ENCODE measurements around the gene PLA2G12B.
"Not testable (repeated sequence)": the region's sequence is repeated elsewhere in the genome, so short reads cannot be mapped to it uniquely, and the experiment has no call there.

Gene PLA2G12B

DNA sequence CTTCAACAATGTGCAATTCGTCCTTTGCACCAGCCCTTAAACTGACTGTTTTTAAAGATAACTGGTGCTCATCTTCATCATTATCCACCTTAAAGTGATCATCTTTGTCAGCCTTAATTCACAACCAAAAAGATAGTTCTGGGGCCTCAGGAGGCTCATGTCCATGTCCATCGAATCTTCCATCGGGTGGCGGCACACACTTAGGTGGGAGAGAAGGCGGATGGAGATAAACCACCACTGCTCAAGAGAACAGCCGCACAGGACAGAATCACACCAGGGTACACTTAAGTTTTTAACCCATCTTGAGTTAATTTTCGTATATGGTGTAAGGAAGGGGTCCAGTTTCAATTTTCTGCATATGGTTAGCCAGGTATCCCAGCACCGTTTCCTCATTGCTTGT, 36.3 kb downstream of the PLA2G12B start:
- no peak overlapping the region for H3K4me3 ChIP-seq (ENCODE audit: low read depth, low read length)
- TF ChIP-seq, protein P1, sequence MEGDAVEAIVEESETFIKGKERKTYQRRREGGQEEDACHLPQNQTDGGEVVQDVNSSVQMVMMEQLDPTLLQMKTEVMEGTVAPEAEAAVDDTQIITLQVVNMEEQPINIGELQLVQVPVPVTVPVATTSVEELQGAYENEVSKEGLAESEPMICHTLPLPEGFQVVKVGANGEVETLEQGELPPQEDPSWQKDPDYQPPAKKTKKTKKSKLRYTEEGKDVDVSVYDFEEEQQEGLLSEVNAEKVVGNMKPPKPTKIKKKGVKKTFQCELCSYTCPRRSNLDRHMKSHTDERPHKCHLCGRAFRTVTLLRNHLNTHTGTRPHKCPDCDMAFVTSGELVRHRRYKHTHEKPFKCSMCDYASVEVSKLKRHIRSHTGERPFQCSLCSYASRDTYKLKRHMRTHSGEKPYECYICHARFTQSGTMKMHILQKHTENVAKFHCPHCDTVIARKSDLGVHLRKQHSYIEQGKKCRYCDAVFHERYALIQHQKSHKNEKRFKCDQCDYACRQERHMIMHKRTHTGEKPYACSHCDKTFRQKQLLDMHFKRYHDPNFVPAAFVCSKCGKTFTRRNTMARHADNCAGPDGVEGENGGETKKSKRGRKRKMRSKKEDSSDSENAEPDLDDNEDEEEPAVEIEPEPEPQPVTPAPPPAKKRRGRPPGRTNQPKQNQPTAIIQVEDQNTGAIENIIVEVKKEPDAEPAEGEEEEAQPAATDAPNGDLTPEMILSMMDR (IDR thresholded peaks at IDR 0.05; ENCODE audit: low read depth, low read length) = no peak

DNA sequence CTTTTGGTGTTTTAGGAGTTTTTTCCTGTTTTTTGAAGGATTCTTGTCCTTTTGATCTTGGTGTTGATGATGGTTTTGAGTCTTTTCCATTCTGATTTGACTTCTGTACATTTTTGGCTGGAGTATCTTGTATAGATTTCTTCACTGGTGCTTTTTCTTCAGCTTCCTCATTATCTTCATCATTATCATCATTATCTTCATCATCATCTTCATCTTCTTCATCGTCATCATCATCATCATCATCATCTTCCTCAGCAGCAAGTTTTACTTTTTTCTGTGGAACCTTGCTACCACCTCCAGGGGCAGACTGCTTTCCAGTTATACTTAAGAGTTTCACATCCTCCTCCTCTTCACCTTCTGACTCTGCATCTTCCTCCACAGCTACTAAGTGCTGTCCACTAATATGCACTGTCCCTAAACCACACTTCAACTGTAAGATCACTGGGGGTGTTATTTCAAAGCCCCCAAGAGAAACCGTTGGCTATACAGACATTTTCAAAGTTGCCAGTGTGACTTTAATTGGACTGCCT, 36.7 kb downstream of the PLA2G12B start:
- not testable (repeated sequence) for H3K4me3 ChIP-seq (ENCODE audit: low read depth, low read length)

DNA sequence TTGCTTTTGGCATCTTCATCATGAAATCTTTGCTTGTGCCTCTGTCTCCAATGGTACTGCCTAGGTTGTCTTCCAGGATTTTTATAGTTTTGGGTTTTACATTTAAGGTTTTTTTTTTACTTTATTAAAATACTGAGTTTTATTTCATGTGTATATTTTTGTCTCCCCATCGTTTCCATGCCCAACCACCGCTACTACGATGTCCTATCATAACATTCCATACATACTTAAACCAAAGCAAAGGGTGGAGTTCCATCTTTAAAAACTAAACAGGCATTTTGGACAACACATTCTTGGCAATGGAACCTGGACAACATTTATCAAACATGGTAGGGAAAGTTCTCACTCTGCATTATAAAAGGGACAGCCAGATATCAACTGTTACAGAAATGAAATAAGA, 37.4 kb downstream of the PLA2G12B start:
- not testable (repeated sequence) for H3K4me3 ChIP-seq (ENCODE audit: low read depth, low read length)

DNA sequence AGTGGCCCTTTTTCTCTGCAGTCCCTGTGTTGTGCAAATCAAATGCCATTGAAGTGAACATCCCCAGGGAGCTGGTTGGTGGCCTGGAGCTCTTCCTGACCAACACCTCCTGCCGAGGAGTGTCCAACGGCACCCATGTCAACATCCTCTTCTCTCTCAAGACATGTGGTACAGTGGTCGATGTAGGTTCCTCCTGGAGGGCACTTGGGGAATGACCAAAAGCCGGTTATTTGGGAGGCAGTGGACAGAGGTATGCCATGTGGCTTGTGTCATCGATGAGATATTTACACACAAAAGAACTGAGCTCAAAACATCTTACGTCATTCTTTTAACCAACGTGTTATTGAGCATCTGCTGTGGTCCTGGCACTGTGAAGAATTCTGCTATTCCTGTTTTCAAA, 41.3 kb downstream of the PLA2G12B start:
- H3K4me3 ChIP-seq (ENCODE audit: low read depth, low read length) = no peak overlapping the region
- TF ChIP-seq, protein P1 (IDR thresholded peaks at IDR 0.05; ENCODE audit: low read depth, low read length) = no peak

DNA sequence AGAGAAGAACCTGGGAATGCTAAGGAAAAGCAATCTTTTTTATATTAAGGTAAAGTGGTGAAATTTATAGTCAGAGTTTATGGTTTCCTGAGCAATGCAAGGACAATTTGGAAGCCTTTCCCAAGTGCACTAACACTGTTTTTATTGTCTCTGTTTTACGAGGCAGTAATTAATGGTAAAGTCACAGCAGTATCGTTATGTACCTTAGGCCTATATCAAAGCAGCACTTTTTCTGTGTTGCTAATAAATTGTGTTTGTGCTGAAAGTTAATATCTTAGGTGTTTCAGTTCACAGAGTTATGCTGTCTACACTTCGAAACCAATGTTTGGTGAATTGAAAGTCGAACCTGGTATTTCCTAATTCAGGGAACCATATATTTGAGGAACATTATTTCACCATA, 41.9 kb downstream of the PLA2G12B start:
- TF ChIP-seq, protein P1 (IDR thresholded peaks at IDR 0.05; ENCODE audit: low read depth, low read length) = no peak
- H3K4me3 ChIP-seq (ENCODE audit: low read depth, low read length) = no peak overlapping the region

DNA sequence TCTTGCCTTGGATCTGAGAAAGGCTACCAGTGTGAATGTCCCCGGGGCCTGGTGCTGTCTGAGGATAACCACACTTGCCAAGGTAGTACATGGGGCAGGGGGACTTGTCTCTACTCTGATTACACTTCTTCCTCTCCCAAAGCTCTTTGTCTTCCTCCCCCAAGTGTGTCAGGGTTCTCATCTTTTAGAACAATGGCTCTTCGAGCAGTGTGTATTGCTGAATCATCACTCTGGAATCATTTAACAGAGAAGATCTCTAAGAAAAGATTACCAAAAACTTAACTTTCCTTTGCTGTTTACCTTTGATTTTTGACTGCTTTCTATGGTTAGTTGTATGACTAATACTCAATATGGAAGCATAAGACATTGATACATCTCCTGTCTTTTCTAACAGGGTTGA, 42.8 kb downstream of the PLA2G12B start:
- no peak overlapping the region for H3K4me3 ChIP-seq (ENCODE audit: low read depth, low read length)
- TF ChIP-seq, protein P1 (IDR thresholded peaks at IDR 0.05; ENCODE audit: low read depth, low read length) = no peak

DNA sequence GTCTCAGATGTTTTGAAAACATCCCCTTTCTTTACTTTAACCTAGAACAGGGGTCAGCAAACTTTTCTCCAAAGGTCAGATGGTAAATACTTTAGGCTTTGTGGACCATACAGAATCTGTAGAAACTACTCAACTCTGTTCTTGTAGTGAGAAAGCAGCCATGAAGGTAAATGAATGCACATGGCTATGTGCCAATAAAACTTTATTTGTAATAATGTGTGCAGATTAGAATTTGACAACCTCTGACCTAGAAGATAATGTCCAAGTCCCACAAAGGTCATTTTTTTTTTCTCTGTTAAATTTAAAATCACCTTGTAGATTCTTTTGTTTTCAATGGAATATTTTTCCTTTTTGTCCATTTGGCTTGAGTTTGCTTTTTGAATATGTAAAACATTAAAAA, 43.9 kb downstream of the PLA2G12B start:
- TF ChIP-seq, protein P1 (IDR thresholded peaks at IDR 0.05; ENCODE audit: low read depth, low read length) = no peak
- no peak overlapping the region for H3K4me3 ChIP-seq (ENCODE audit: low read depth, low read length)

DNA sequence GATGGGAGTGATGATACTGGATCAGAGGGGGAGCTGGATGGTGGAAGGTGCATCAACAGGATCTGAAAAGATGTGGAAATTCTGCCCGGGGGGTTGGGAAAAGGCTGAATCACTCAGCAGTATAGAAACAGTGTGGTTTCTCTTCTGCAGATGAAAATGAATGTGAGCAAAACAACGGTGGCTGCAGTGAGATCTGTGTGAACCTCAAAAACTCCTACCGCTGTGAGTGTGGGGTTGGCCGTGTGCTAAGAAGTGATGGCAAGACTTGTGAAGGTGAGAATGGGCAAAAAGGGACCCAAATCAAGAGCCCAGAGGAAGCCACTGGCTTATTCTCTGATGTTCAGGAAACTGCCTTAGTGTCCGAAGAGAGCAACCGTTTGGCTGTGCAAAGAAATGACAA, 48.2 kb downstream of the PLA2G12B start:
- no peak overlapping the region for H3K4me3 ChIP-seq (ENCODE audit: low read depth, low read length)
- TF ChIP-seq, protein P1 (IDR thresholded peaks at IDR 0.05; ENCODE audit: low read depth, low read length) = no peak
